Heart left ventricle (tissue), 16 donors: ENCODE measurements around the gene ZNF688. TPM values are rescaled to one million over a fixed set of nuclear protein-coding genes. Genes with fewer than 3 reads are reported as not detected.
A peak's percentile ranks its signal among the peaks of the same experiment; 100 is the strongest.
"Not testable (repeated sequence)": the region's sequence is repeated elsewhere in the genome, so short reads cannot be mapped to it uniquely, and the experiment has no call there.

Source experiments
- ATAC-seq, 4 donors: fragments of 200-7000 bp; cut with Tn5 transposase; one replicate each; pipeline ENCODE4 v1.9.1; 2020 to 2022; ENCODE audit warnings: moderate library complexity in 4 of 4, mild to moderate bottlenecking in 3 of 4, moderate number of reproducible peaks in 1 of 4
- DNase-seq, 5 donors: peaks; one replicate each; pipeline ENCODE4 v3.0.0-alpha.2; 2020
- H3K27ac ChIP-seq, 12 donors: fragments of 200-600 bp; sonication (generic) in 4 of 12; one replicate each; pipeline versions ENCODE4 v1.5.0 to v1.8.0; 2016 to 2022; ENCODE audit warnings: mild to moderate bottlenecking in 2 of 12
- H3K27me3 ChIP-seq, 9 donors: fragments of 200-600 bp; sonication (generic) in 2 of 9; one replicate each; pipeline versions ENCODE4 v1.5.1 to v1.8.0; 2016 to 2022; ENCODE audit warnings: mild to moderate bottlenecking in 3 of 9
- H3K36me3 ChIP-seq, 9 donors: fragments of 200-600 bp; sonication (generic) in 2 of 9; one replicate each; pipeline versions ENCODE4 v1.5.0 to v1.8.0; 2018 to 2022; ENCODE audit warnings: mild to moderate bottlenecking in 2 of 9
- H3K4me1 ChIP-seq, 12 donors: fragments of 200-600 bp; sonication (generic) in 4 of 12; one replicate each; pipeline versions ENCODE4 v1.5.0 to v1.8.0; 2016 to 2022; ENCODE audit warnings: mild to moderate bottlenecking in 3 of 12
- H3K4me3 ChIP-seq, 12 donors: fragments of 200-600 bp; sonication (generic) in 4 of 12; one replicate each; pipeline versions ENCODE4 v1.5.0 to v1.8.0; 2017 to 2022; ENCODE audit warnings: mild to moderate bottlenecking in 9 of 12, moderate library complexity in 4 of 12
- H3K9me3 ChIP-seq, 12 donors: fragments of 200-600 bp; sonication (generic) in 4 of 12; one replicate each; pipeline versions ENCODE4 v1.5.0 to v1.8.0; 2016 to 2022; ENCODE audit warnings: mild to moderate bottlenecking in 1 of 12
- POLR2A ChIP-seq, 2 donors: fragments of 450-650 bp; IDR thresholded peaks; one replicate each; pipeline ENCODE4 v1.6.1; 2017; ENCODE audit warnings: antibody characterized with exemption in 2 of 2, mild to moderate bottlenecking in 2 of 2, moderate library complexity in 2 of 2
- WGBS, 4 donors: extraction: QIAGEN DNeasy Blood & Tissue Kit in 2 of 4; methylation state at CpG; one replicate each; pipeline versions ENCODE4 v1.1.5 to v1.1.7; 2013 to 2018; 5-methylcytosine and 5-hydroxymethylcytosine counted together
- intact Hi-C, 10 donors: fragments of 100-400 bp; cut with DNase I; formaldehyde crosslinking; loops; one replicate each; pipeline versions ENCODE4 v1.11.1 to v1.14.2; 2022
- polyA plus RNA-seq, 2 donors: library from polyadenylated mRNA; stranded (reverse); fragments of 200-250 nt; gene quantifications; one replicate each; pipeline ENCODE4 v1.2.3, GENCODE V29; 2013
- total RNA-seq, 9 donors: library from RNA; depleted of rRNA in 2 of 9; stranded (reverse); fragments of >200 nt in 2 of 9; fragmentation: NEBNext Ultra II Directional in 3 of 9; extraction: Animal tissue kit (Norgen Biotek cat#: 25700) in 3 of 9; gene quantifications; one replicate each; pipeline versions ENCODE4 v1.1.0 to v1.2.4, GENCODE V29; 2016 to 2023
- TF ChIP-seq, protein P1 (sequence below), 12 donors: fragments of 200-600 bp; sonication (generic) in 4 of 12; IDR thresholded peaks; one replicate each; pipeline versions ENCODE4 v1.5.0 to v1.8.0; 2018 to 2022; ENCODE audit warnings: antibody characterized with exemption in 12 of 12, mild to moderate bottlenecking in 5 of 12
- donor health status: ischemic (EF 13 %, LVEDD 7.1; RV severe dilation, severe dysfunction).
- donor health status: healthy with polysubstance abuse.
- donor health status: DM: no; HTN: yes; CAD: no.
- donor health status: DM: no; HTN: no; CAD: no.
- donor health status: ischemic (EF 25% LVEDD 6.9; RV normal size, moderate dysfunction).
- donor health status: ischemic (EF 25% LVEDD 5.7; RV mildly dilated, moderate dysfunction).
- donor health status: healthy.
- donor health status: DM: yes; HTN: yes; CAD: no.
- donor health status: ischemic (EF 35%, LVEDD 5.7; RV mildly dilated, moderate dysfunction).
- donor health status: nonischemic (EF 11% LVEDD 7.7; RV severe dilation, severe dysfunction).
- donor health status: DM: yes; HTN: yes; CAD: no.
- donor health status: PGD.
- donor health status: ischemic (EF 29% LVEDD 5.4; RV normal size, mild dysfunction).
- donor health status: nonischemic (EF 23%, LVEDD 6.1; RV moderate dilation, normal function).

The ZNF688 gene
- total and polyA plus RNA-seq, 11 donors: 7.6 to 15.7 (median 11.6) TPM

DNA sequence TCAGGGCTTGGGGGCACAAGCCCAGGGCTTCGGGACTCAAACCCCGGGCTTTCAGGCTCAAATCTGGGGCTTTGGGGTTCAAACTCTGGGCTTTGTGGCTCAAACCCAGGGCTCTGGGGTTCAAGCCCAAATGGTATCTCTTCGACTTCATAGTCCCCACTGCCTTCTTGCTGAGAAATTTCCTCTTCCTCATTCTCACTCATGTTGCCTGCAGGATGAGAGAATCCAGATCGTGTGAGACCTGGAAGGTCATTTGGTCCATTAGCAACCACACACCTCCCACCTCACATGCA is 45.7 kb downstream of the ZNF688 start:
- intact Hi-C loops: loop anchor here in 9 of 10 donors (2.0 to 10.0 kb wide), 10 partner anchors 47 to 461 kb away; partner anchors contain the start of genes SEPHS2 (in 8 of the 9), ZNF785 (in 3 of the 9), FBRS (in 2 of the 9) and ZNF688 (in 2 of the 9)
- no peak for ATAC-seq
- WGBS, 4 donors: 55 to 66% (median 60%) methylated on average over 4 of the region's 4 CpGs

DNA sequence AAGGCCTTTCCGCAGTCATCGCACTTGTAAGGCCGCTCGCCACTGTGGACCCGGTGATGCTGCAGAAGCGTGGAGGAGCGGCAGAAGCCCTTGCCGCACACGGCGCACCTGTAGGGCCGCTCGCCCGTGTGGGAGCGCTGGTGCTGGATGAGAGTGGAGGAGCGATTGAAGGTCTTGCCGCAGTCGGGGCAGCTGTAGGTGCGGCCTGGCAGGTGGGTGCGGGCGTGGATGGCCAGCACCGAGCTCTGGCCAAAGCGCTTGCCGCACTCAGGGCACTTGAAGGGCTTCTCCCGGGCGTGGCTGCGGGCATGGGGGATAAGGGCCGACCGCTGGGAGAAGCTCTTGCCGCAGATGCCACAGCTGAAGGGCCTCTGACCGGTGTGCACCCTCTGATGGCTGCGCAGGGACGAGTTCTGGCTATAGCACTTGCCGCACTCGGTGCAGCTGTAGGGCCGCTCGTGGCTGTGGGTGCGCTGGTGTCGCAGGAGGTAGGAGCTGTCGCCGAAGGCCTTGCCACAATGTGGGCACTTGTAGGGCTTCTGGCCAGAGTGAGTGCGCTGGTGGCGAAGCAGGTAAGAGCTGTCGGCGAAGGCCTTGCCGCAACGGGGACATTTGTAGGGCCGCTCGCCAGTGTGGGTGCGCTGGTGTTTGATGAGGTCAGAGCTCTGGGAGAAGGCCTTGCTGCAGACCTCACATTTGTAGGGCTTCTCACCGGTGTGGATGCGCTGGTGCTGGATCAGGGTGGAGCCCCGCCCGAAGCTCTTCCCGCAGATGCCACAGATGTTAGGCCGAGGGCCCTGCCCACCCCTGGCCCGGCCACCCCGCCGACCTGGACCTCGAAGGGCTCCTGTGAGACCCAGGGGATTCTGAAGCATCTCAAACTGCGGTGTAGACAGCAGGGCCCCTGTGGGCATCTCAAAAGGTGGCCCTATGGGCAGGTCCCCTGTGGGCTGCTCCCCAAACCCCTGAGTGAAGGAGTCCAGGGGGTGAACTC is 46.6 kb downstream of the ZNF688 start:
- ATAC-seq (no peak), DNase-seq (no peak)
- H3K27ac ChIP-seq: peak overlapping the region in 1 of 12 donors; percentile 33
- no peak overlapping the region for H3K4me3 ChIP-seq
- H3K9me3 ChIP-seq: no peaks in the 10 kb centered on the region
- intact Hi-C loops: loop anchor here in 9 of 10 donors (5.0 to 10.0 kb wide), 6 partner anchors 47 to 460 kb away; partner anchors contain the start of genes SEPHS2 (in 7 of the 9), ZNF688 (in 2 of the 9), ALDOA (in 1 of the 9) and DCTPP1 (in 1 of the 9)
- no peaks in the 10 kb centered on the region for H3K27me3 ChIP-seq
- no peak for TF ChIP-seq POLR2A (IDR thresholded peaks at IDR 0.05)
- TF ChIP-seq, protein P1, sequence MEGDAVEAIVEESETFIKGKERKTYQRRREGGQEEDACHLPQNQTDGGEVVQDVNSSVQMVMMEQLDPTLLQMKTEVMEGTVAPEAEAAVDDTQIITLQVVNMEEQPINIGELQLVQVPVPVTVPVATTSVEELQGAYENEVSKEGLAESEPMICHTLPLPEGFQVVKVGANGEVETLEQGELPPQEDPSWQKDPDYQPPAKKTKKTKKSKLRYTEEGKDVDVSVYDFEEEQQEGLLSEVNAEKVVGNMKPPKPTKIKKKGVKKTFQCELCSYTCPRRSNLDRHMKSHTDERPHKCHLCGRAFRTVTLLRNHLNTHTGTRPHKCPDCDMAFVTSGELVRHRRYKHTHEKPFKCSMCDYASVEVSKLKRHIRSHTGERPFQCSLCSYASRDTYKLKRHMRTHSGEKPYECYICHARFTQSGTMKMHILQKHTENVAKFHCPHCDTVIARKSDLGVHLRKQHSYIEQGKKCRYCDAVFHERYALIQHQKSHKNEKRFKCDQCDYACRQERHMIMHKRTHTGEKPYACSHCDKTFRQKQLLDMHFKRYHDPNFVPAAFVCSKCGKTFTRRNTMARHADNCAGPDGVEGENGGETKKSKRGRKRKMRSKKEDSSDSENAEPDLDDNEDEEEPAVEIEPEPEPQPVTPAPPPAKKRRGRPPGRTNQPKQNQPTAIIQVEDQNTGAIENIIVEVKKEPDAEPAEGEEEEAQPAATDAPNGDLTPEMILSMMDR (IDR thresholded peaks at IDR 0.05): no peak
- H3K36me3 ChIP-seq: peaks cover 0 to 13% (median 8%) of the 10 kb centered on the region in 9 donors
- WGBS, 4 donors: 92 to 95% (median 94%) methylated on average over 42 to 60 of the region's 60 CpGs
- H3K4me1 ChIP-seq: peaks cover 0 to 44% (median 19%) of the 10 kb centered on the region in 12 donors

More for the DNA sequence above, 45.7 kb downstream of the ZNF688 start:
- no peak for DNase-seq
- Histone ChIP-seq H3K4me3 (peak overlapping the region; percentile 35 to 98 (median 86)), H3K9me3 (no peaks in the 10 kb centered on the region), H3K36me3 (peaks cover 0 to 16% (median 9%) of the 10 kb centered on the region in 9 donors), H3K27me3 (no peaks in the 10 kb centered on the region), H3K4me1 (peaks cover 0 to 44% (median 19%) of the 10 kb centered on the region in 12 donors), H3K27ac (peak overlapping the region; percentile 95 to 100 (median 99))
- TF ChIP-seq, protein P1 (IDR thresholded peaks at IDR 0.05): no peak
- no peak for TF ChIP-seq POLR2A (IDR thresholded peaks at IDR 0.05)

DNA sequence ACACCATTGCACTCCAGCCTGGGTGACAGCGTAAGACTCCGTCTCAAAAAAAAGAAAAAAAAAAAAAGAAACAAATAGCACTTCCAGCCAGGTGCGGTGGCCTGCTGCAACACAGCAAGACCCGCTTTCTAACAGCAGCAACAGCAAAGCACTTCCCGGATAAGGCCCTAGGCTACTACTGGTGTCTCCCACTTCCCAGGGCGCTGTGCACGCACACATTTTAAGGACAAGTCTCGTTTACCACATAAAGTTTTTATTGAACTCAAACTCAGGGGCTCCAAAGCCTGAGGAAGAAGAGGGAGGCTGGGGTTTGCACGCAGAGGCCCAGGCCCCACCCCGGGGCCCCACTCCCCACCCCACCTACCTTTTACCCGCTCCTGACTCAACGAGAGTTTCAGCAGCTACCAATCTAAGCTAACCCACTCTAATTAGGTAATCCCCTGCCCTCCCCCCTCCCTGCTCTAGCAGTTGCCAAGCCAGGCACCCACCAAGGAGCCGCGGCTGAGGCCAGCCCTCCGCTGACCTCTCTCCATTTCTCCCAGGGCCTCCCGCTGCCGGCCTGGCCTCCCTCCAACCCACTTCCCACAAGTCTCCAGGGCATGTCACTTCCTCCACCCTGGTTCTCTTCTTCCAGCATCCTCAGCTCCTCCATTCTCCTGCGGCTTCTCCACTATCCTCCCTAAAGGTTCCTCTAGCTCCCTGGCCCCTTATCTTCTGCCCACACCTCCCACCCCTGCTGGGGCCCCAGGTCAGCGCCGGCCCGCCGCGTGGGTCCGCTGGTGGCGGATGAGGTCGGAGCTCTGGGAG is 47.5 kb downstream of the ZNF688 start:
- no peak for ATAC-seq
- Histone ChIP-seq H3K9me3 (no peaks in the 10 kb centered on the region), H3K4me1 (peaks cover 0 to 40% (median 16%) of the 10 kb centered on the region in 12 donors), H3K4me3 (peak overlapping the region in 2 of 12 donors; percentile 15 to 26), H3K27ac (peak overlapping the region in 2 of 12 donors; percentile 14 to 33), H3K27me3 (no peaks in the 10 kb centered on the region), H3K36me3 (peaks cover 0 to 22% (median 8%) of the 10 kb centered on the region in 9 donors)
- no peak for TF ChIP-seq POLR2A (IDR thresholded peaks at IDR 0.05)
- TF ChIP-seq, protein P1 (IDR thresholded peaks at IDR 0.05): no peak
- intact Hi-C loops: loop anchor here in 2 of 10 donors (10.0 kb wide), 2 partner anchors 131 to 459 kb away; partner anchors contain the start of genes ALDOA (in 1 of the 2), FBRS (in 1 of the 2) and PRR14 (in 1 of the 2)
- 68 to 75% (median 70%) methylated on average over 26 of the region's 26 CpGs for WGBS, 4 donors
- DNase-seq: peak in 4 of 5 donors; percentile 47 to 80 (median 70)

DNA sequence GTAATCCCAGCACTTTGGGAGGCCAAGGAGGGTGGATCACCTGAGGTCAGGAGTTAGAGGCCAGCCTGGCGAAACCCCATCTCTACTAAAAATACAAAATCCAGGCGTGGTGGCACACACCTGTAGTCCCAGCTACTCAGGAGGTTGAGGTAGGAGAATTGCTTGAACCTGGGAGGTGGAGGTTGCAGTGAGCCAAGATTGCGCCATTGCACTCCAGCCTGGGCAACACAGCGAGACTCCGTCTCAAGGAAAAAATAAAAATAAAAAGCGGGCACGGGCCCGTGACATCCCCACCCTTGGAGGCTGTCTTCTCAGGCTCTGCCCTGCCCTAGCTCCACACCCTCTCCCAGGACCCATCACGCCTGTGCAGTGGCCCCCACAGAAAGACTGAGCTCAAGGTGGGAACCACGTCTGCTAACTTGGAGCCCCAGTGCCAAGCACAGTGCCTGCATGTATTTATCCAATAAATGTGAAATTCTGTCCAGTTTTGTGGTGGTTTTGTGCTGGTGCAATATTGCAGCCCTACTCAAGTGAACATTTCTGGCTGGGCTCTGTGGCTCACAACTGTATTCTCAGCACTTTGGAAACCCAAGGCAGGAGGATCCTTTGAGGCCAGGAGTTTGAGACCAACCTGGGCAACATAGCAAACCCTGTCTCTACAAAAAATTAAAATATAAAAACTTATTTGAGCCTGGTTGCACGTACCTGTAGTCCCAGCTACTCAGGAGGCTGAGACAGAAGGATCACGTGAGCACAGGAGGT is 48.6 kb downstream of the ZNF688 start:
- H3K27ac ChIP-seq, H3K9me3 ChIP-seq, DNase-seq, H3K27me3 ChIP-seq, ATAC-seq, H3K4me3 ChIP-seq: not testable (repeated sequence)
- Histone ChIP-seq H3K36me3 (peaks cover 0 to 33% (median 8%) of the 10 kb centered on the region in 9 donors), H3K4me1 (peaks cover 0 to 31% (median 12%) of the 10 kb centered on the region in 12 donors)
- 90 to 93% (median 91%) methylated on average over 12 of the region's 12 CpGs for WGBS, 4 donors
- intact Hi-C loops: loop anchor here in 2 of 10 donors (10.0 kb wide), 2 partner anchors 132 to 458 kb away; partner anchors contain the start of genes ALDOA (in 1 of the 2), FBRS (in 1 of the 2) and PRR14 (in 1 of the 2)
